Measurements from ENCODE around the gene SIGLEC5. TPM values are rescaled to one million over a fixed set of nuclear protein-coding genes. Genes with fewer than 3 reads are reported as not detected.

SIGLEC5 gene
- total RNA-seq, 1 experiment from 2014 or later = not detected

DNA sequence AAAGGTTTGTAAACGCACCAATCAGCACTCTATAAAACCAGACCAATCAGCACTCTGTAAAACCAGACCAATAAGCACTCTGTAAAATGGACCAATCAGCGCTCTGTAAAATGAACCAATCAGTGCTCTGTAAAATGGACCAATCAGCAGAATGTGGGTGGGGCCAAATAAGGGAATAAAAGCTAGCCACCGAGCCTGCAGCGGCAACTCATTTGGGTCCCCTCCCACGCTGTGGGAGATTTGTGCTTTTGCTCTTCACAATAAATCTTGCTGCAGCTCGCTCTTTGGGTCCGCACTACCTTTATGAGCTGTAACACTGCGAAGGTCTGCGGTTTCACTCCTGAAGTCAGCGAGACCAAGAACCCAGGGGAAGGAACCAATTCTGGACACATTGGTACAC lies 31.1 kb downstream of the SIGLEC5 start:
- ChIA-PET POLR2A (ENCODE audit: unreplicated experiment) (no interaction called here), CTCF (no interaction called here)
- no peak overlapping the region for H2AFZ ChIP-seq
- H3K9me3 ChIP-seq (ENCODE audit: insufficient read depth, low read depth) = peaks cover 4% of the 10 kb centered on the region; the same call in 1 of the 2 replicates
- BruUV-seq (replicated peaks) = no TSS peak
- H3K36me3 ChIP-seq (ENCODE audit: low read depth) = no peaks in the 10 kb centered on the region
- H3K4me1 ChIP-seq (replicated peaks; ENCODE audit: insufficient read depth) = no peaks in the 10 kb centered on the region
- TF ChIP-seq, protein P1, sequence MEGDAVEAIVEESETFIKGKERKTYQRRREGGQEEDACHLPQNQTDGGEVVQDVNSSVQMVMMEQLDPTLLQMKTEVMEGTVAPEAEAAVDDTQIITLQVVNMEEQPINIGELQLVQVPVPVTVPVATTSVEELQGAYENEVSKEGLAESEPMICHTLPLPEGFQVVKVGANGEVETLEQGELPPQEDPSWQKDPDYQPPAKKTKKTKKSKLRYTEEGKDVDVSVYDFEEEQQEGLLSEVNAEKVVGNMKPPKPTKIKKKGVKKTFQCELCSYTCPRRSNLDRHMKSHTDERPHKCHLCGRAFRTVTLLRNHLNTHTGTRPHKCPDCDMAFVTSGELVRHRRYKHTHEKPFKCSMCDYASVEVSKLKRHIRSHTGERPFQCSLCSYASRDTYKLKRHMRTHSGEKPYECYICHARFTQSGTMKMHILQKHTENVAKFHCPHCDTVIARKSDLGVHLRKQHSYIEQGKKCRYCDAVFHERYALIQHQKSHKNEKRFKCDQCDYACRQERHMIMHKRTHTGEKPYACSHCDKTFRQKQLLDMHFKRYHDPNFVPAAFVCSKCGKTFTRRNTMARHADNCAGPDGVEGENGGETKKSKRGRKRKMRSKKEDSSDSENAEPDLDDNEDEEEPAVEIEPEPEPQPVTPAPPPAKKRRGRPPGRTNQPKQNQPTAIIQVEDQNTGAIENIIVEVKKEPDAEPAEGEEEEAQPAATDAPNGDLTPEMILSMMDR (conservative IDR thresholded peaks at IDR 0.05) = no peak
- no peak for TF ChIP-seq EZH2 (IDR thresholded peaks at IDR 0.05; ENCODE audit: low read depth)
- no peak overlapping the region for H3K4me3 ChIP-seq
- H4K20me1 ChIP-seq (ENCODE audit: insufficient read depth) = no peaks in the 10 kb centered on the region
- H3K27ac ChIP-seq = no peak overlapping the region
- H3K9me2 ChIP-seq (ENCODE audit: insufficient read depth) = no peaks in the 10 kb centered on the region
- no peaks in the 10 kb centered on the region for H3F3A ChIP-seq (ENCODE audit: insufficient read depth, low read depth)
- no peak for DNase-seq
- H3K4me2 ChIP-seq = no peak overlapping the region
- intact Hi-C loops (cut with micrococcal nuclease; ENCODE audit: unreplicated experiment) = no loop called here
- H3K79me2 ChIP-seq (ENCODE audit: low read depth) = no peaks in the 10 kb centered on the region
- peaks cover 25% of the 10 kb centered on the region for H3K27me3 ChIP-seq (ENCODE audit: insufficient read depth, low read depth)

DNA sequence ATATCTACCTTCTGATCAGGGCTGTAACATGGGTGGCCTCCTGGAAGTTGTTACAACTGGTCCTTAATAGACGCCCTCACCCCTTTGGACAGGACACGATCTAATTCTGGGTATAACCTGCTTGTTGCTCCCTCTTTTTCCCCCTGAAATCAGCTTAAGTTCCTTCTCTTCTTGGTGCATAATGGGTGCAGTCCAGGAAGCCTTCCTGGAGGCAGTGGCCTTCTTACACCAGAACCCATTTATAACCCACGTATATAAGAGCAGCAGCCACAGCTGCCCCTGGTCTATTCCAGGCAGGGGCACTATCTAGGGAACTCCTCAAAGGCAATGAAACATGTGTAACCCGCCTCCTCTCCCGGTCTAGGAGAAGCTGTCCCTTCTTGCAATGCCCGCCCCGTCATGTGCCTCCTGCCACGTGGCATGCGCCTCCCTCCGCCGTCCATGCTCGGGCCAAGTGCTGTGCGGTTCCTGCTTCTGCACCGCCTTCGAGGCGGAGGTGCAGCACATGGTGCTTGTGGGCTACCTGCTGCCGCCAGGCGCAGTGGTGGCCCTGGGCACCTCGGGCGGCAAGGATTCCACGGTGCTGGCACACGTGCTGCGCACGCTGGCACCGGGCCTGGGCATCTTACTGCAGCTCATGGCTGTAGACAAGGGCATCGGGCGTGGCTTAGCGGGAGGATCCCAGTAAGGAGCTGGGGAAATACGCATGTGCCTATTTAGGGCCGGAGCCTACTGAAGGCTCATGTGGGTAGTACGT lies 31.9 kb downstream of the SIGLEC5 start:
- Histone ChIP-seq H3K79me2 (ENCODE audit: low read depth) (no peaks in the 10 kb centered on the region), H3K4me3 (no peak overlapping the region), H3K4me1 (replicated peaks; ENCODE audit: insufficient read depth) (peaks cover 3% of the 10 kb centered on the region; the same call in 1 of the 2 replicates), H4K20me1 (ENCODE audit: insufficient read depth) (no peaks in the 10 kb centered on the region), H3K4me2 (no peak overlapping the region), H3K36me3 (ENCODE audit: low read depth) (no peaks in the 10 kb centered on the region), H3F3A (ENCODE audit: insufficient read depth, low read depth) (no peaks in the 10 kb centered on the region), H2AFZ (no peak overlapping the region), H3K9me2 (ENCODE audit: insufficient read depth) (no peaks in the 10 kb centered on the region), H3K9me3 (ENCODE audit: insufficient read depth, low read depth) (peaks cover 4% of the 10 kb centered on the region; the same call in 1 of the 2 replicates), H3K27me3 (ENCODE audit: insufficient read depth, low read depth) (peaks cover 23% of the 10 kb centered on the region; the same call in 1 of the 2 replicates), H3K27ac (no peak overlapping the region)
- TF ChIP-seq, protein P1 (conservative IDR thresholded peaks at IDR 0.05) = no peak
- no peak for TF ChIP-seq EZH2 (IDR thresholded peaks at IDR 0.05; ENCODE audit: low read depth)
- BruUV-seq (replicated peaks) = no TSS peak
- ChIA-PET POLR2A (ENCODE audit: unreplicated experiment) (no interaction called here), CTCF (no interaction called here)
- intact Hi-C loops (cut with micrococcal nuclease; ENCODE audit: unreplicated experiment) = no loop called here
- no peak for DNase-seq

DNA sequence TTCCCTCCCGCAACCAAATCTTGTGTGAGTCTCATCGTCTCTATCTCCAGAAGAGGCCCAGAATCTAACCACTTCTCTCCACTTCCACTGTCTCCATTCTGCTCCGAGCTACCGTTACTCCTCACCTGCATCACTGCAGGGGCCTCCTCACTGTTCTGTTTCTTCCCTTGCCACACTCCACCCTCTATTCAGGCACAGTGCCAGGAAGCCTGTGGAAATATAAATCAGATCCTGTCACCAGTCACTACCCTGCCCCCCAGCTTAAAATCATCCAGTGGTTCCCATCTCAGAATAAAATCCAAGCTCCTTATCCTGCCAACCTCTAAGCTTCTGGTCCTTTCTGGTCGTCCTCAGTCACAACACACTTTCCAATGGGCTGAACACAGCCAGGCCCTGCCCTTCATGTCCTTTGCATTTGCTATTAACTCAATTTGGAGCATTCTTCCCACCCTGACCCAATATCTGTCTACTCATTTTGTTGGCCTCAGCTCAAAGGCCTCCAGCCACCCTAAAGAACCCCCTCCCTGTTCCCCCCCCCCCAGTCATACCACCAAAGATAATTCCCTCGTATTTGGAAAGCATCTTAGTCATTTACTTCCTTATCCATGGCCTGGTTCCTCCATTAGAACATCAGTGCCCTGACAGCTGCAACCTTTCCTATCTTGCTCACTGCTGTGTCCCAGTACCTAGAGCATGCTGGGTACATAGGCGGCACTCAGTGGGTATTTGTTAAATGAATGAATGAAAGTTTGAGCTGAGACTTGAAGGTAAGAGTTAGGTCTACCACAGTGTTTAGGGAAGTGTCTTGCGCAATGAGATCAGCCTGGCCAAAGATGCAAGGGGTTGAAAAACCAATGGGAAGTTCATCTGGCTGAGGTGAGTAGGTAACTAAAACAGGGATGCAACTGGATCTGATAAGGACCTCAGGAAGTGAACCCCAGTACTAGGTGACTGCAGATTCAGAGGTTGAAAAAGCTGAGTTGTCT lies 34.7 kb downstream of the SIGLEC5 start:
- Histone ChIP-seq H3K79me2 (ENCODE audit: low read depth) (no peaks in the 10 kb centered on the region), H3K4me1 (replicated peaks; ENCODE audit: insufficient read depth) (peaks cover 5% of the 10 kb centered on the region; the same call in 1 of the 2 replicates), H2AFZ (no peak overlapping the region), H3F3A (ENCODE audit: insufficient read depth, low read depth) (no peaks in the 10 kb centered on the region), H3K4me3 (no peak overlapping the region), H3K27ac (no peak overlapping the region), H4K20me1 (ENCODE audit: insufficient read depth) (no peaks in the 10 kb centered on the region), H3K36me3 (ENCODE audit: low read depth) (no peaks in the 10 kb centered on the region), H3K4me2 (peak overlapping the region; percentile 86; the same call in 1 of the 2 replicates), H3K27me3 (ENCODE audit: insufficient read depth, low read depth) (peaks cover 12% of the 10 kb centered on the region; the same call in 1 of the 2 replicates), H3K9me2 (ENCODE audit: insufficient read depth) (no peaks in the 10 kb centered on the region), H3K9me3 (ENCODE audit: insufficient read depth, low read depth) (peaks cover 4% of the 10 kb centered on the region; the same call in 1 of the 2 replicates)
- intact Hi-C loops (cut with micrococcal nuclease; ENCODE audit: unreplicated experiment) = loop anchor here (2.0 kb wide), 1 partner anchor 257 kb away; no protein-coding TSS in a partner anchor
- ChIA-PET POLR2A (ENCODE audit: unreplicated experiment) (interaction anchor here (0.6 kb wide), 1 partner anchor 117 kb away, joined by 3 read pairs; no protein-coding TSS in a partner anchor), CTCF (no interaction called here)
- BruUV-seq (replicated peaks) = no TSS peak
- no peak for DNase-seq
- TF ChIP-seq EZH2 (IDR thresholded peaks at IDR 0.05; ENCODE audit: low read depth) = no peak
- TF ChIP-seq, protein P1 (conservative IDR thresholded peaks at IDR 0.05) = no peak
